Measurements from ENCODE around the gene FAM181A. TPM values are rescaled to one million over a fixed set of nuclear protein-coding genes. Genes with fewer than 3 reads are reported as not detected.

The FAM181A gene
- total RNA-seq, 4 donors from 2014 or later, result not detected

GRCh38 chr14:93898731-93899130 lies 28.4 kb upstream of the FAM181A start:
- no peak for TF ChIP-seq CTCF (IDR thresholded peaks at IDR 0.05)
- no peak for TF ChIP-seq POLR2A (IDR thresholded peaks at IDR 0.05)
- no peak for DNase-seq (ENCODE audit: low spot score in 2 of 2)
- 85 to 93% methylated on average over 5 of the region's 5 CpGs for WGBS, 2 donors
- intact Hi-C loops (cut with DNase I; ENCODE audit: low total_unique reads), result no loop called here
- H3K4me3 ChIP-seq (ENCODE audit: low read depth, poor library complexity, severe bottlenecking), result no peak overlapping the region

GRCh38 chr14:93901813-93902212 lies 25.3 kb upstream of the FAM181A start:
- DNase-seq (ENCODE audit: low spot score in 2 of 2), result no peak
- intact Hi-C loops (cut with DNase I; ENCODE audit: low total_unique reads), result no loop called here
- TF ChIP-seq CTCF (IDR thresholded peaks at IDR 0.05) (no peak), POLR2A (IDR thresholded peaks at IDR 0.05) (no peak)
- 75 to 83% methylated on average over 6 of the region's 6 CpGs for WGBS, 2 donors
- no peak overlapping the region for H3K4me3 ChIP-seq (ENCODE audit: low read depth, poor library complexity, severe bottlenecking)

GRCh38 chr14:93902619-93903307 lies 24.4 kb upstream of the FAM181A start:
- H3K4me3 ChIP-seq (ENCODE audit: low read depth, poor library complexity, severe bottlenecking), result no peak overlapping the region
- no peak for TF ChIP-seq POLR2A (IDR thresholded peaks at IDR 0.05)
- no peak for TF ChIP-seq CTCF (IDR thresholded peaks at IDR 0.05)
- DNase-seq (ENCODE audit: low spot score in 2 of 2), result no peak
- intact Hi-C loops (cut with DNase I; ENCODE audit: low total_unique reads), result no loop called here
- WGBS, 2 donors, result 84 to 86% methylated on average over 13 of the region's 13 CpGs

- intact Hi-C loops (cut with DNase I; ENCODE audit: low total_unique reads), result no loop called here
- no peak for TF ChIP-seq POLR2A (IDR thresholded peaks at IDR 0.05)
- TF ChIP-seq CTCF (IDR thresholded peaks at IDR 0.05), result no peak
- no peak for DNase-seq (ENCODE audit: low spot score in 2 of 2)
- H3K4me3 ChIP-seq (ENCODE audit: low read depth, poor library complexity, severe bottlenecking), result no peak overlapping the region
- WGBS, 2 donors, result 44 to 53% methylated on average over 15 of the region's 15 CpGs
Observed at GRCh38 chr14:93903342-93904184, 23.6 kb upstream of the FAM181A start.

GRCh38 chr14:93905623-93906022 lies 21.5 kb upstream of the FAM181A start:
- intact Hi-C loops (cut with DNase I; ENCODE audit: low total_unique reads), result loop anchor here (5.0 kb wide), 1 partner anchor 248 kb away; no protein-coding TSS in a partner anchor
- no peak overlapping the region for H3K4me3 ChIP-seq (ENCODE audit: low read depth, poor library complexity, severe bottlenecking)
- 77 to 84% methylated on average over 4 of the region's 4 CpGs for WGBS, 2 donors
- TF ChIP-seq CTCF (IDR thresholded peaks at IDR 0.05) (no peak), POLR2A (IDR thresholded peaks at IDR 0.05) (no peak)
- no peak for DNase-seq (ENCODE audit: low spot score in 2 of 2)

Measured in lower leg skin (tissue), 4 donors.